NCI-H1105 (cell line): ENCODE data around the gene STT3B.
A peak's percentile ranks its signal among the peaks of the same experiment; 100 is the strongest.
"Not testable (repeated sequence)": the region's sequence is repeated elsewhere in the genome, so short reads cannot be mapped to it uniquely, and the experiment has no call there.

Experiments used
- DNase-seq: peaks from one replicate; lab custom pipeline; 2025; lab: John Stamatoyannopoulos, UW

The STT3B gene

GRCh38 chr3:31605333-31605732 lies 72.6 kb downstream of the STT3B start:
- DNase-seq: not testable (repeated sequence)

DNA sequence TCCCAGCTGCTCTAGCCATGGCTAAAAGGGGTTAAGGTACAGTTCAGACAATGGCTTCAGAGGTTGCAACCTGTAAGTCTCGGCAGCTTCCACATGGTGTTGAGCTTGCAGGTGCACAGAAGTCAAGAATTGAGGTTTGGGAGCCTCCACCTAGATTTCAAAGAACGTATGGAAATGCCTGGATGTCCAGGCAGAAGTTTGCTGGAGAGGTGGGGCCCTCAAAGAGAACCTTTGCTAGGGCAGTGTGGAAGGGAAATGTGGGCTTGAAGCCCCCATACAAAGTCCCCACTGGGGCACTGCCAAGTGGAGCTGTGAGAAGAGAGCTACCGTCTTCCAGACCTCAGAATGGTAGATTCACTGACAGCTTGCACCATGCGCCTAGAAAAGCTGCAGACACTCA lies 73.7 kb downstream of the STT3B start:
- DNase-seq: no peak

DNA sequence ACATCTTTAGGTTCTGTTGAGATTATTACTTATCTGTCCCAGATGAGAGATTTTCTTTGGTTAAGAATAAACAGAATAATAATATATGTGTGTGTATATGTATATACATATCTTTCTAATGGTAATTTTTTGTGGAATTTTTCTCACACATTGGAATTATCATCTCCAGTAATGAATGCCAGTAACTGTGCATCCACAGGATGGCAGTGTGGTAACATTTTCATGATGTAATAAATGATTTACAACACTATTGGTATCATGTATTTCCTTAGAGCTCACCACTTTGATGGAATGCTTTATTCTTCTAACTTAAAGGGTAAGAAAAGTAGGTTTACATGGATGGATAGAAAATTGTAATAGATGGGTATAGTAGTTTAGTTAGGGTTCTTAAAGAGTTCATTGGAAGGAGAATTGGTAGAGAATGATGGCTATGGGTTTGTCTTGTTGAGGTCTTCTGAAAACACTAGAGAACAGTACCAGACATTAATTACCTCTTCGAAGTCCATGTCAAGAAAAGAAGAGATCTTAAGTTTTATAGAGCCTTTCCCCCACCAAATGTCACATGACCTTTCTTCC lies 78.1 kb downstream of the STT3B start:
- no peak for DNase-seq

DNA sequence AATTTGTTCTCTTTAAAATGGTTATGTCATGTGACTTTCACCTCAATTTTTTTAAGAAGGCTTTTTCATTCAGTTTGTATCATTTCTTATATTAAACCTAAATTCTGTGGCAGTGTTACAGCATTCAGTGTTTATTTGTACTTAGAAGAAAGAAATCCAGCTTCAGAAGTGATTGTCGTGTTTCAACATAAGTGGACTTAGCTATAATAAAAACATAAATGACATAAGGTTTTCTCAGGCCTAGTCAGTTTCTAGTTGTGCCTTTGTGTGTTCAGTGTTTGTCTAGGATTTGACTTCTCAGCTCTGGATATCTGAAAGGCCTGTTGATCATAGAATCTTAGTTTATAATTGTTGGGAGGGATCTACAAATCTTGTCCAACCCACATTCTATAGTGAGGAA lies 80.5 kb downstream of the STT3B start:
- DNase-seq: no peak

GRCh38 chr3:31613654-31614053 lies 80.9 kb downstream of the STT3B start:
- no peak for DNase-seq

- DNase-seq: peak; percentile 6
Measured at GRCh38 chr3:31614162-31614921, 81.6 kb downstream of the STT3B start.

- DNase-seq: no peak
Measured at GRCh38 chr3:31615071-31615875, 82.5 kb downstream of the STT3B start.

DNA sequence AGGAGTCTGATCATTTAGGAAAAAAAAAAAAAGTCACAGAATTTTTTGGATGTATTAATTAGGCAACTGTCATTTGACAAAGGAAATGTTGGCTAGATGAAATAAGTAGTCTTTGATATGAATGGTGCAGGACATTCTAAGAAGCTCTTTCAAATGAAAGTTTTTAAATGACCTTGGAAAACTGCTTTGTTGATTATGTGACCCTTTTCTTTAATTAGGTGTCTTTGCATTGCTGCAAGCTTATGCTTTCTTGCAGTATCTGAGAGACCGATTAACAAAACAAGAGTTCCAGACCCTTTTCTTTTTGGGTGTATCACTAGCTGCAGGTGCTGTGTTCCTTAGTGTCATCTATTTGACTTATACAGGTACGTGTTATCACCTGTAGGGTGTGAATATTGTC lies 84.0 kb downstream of the STT3B start:
- DNase-seq: no peak

GRCh38 chr3:31620656-31621055 lies 87.9 kb downstream of the STT3B start:
- DNase-seq: no peak

- no peak for DNase-seq
Measured at GRCh38 chr3:31621314-31621713, 88.6 kb downstream of the STT3B start.

DNA sequence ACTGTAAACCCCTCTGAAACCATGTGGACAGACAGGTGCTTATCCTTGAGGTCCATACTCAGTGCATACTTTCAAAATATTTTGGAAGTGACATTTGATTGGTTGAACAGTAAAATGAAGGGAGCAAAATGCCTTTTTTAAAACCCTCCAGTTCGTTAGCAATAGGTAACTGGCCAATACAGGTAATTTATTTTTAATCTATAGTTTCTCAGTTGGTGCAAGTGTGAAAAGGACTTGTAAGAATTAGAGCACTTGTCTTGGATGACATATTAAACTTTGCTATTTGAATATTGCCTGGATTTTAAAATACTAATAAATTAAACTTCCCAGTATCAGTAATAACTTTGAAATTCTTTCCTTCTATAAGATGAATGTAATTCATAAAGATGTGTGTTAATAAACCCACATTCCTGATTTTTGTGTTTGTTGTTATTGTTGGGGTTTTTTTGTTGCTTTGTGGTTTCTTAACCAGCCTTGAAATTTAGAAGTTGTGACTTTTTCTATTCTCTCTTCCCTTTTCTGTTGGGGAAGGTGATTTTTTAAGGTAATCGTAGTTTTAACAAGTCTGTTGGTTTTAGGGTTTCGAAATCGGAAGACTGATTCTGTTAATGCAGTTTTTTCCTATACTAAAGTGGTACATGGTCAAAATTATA lies 90.0 kb downstream of the STT3B start:
- no peak for DNase-seq

DNA sequence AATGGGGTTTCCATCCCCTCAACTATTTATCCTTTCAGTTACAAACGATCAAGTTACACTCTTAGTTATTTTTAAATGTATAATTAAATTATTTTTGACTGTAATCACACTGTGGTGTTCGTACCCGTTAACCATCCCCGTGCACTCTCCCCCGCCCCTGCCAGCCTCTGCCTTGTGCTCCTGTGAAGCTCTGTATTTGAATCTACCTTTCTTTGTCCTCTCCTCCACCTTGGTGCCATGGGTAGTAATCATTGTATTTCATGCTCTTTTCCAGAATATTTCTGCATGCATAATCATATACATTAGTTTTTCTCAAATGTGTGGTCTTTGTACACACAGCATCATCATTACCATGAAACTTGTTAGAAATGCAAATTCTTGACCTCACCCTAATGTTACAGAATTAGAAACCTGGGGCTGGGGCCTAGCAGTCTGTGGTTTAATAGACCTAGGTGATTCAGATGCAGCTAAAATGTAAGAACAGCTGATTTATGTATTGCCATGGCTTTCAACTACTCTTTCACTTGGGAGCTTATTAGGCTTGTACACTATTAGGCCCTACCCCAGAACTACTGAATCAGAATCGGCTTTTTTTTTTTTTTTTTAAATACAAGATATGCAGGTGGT lies 91.5 kb downstream of the STT3B start:
- DNase-seq: no peak

DNA sequence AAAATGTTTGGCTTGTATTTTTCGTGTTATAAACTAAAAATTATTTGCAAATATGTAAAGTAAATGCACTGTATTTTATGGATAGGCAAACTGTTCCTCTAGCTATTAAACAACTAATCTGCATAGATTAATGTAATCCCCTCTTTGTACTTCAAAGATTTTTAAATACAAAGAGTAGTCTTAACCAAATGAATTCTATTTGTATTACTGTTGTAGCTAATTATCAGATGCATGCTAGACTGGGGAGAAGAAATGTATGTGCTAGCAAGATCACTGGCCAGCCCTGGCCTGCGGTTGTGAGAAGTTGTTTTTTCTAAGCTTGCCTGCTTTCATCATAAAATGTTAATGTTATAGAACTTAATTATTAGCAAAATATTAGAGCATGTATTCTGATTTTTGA lies 92.6 kb downstream of the STT3B start:
- no peak for DNase-seq

DNA sequence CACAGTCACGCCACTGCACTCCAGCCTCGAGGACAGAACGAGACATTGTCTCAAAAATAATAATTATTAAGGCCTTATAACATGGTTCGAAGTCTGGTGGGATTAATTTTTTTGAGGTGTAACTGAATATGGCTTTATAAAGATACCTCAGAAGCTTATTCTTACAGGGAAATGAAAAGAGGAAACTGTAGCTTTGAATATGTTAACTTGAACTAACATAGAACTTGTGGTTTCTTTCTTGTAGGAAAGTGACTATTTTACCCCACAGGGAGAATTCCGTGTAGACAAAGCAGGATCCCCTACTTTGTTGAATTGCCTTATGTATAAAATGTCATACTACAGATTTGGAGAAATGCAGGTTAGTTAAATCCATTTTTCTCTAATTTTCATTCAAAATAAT lies 96.3 kb downstream of the STT3B start:
- DNase-seq: no peak

DNA sequence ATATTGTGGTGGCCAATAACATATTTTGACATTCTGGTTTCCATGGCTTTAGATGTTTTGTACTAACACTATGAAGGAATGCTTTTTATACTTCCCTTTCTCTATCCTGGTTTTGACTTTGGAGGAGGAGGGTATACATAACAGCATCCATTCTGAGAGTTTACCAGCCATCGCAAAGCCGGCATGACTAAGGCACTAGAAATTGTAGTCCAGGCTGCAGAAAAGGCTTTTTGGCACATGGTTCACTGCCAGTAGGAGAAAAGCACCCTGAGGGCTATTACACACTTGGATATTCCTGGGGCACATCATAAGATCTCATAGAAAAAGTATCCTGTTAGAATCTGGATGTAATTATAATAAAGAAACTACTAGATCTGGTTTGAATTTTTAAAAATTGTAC lies 101.8 kb downstream of the STT3B start:
- DNase-seq: no peak

DNA sequence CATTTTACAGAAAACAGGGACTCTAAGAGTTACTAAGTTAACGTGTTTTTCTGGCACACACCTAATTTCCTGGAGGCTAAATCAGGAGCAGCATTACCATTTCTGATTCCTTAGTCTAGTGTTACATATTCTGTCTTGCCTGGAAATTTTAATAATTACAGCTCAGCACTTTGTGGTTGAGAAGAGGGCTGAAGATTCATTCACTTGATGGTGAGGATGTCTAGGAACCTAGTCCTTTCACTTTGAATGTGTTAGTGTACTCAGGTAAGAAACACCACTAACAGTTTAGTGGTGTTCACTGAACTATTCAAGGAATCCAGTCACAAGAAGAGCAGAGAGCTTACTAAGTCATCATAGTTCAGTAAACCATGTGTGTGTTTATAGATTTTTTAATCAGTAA lies 102.8 kb downstream of the STT3B start:
- no peak for DNase-seq

GRCh38 chr3:31636049-31636448 lies 103.3 kb downstream of the STT3B start:
- no peak for DNase-seq

DNA sequence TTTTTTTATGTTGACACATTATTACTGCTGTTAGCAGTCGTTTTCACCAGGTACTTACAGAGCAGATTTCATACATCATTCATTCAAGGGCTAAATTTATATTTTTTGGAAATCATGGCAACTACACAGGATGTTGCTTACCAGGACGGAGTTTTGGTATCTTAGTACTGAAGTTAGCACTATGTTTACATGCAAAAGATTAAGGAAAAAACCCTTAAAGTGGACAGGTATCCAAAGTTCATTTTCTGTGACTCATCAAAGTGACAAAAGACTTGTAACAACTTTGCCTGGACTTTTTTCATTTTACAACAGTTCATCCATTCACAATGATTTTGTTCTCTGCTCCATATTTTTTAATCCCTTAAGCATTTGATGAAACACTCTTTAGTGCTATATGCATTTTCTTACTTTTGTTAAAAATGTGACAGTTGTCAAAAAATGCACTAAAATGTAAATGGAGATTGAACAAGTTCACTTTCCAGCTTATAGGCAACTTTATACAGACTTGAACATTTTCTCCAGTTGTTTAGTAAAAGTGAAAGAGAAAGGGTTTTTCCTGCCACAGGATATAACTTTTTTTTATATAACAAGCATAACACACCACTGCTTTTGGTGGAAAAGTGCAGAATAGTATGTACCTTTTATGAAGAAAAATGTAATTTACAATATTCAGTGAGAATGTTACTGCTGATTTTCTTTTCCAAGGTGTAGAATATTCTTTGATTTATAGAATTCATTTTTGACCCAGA lies 104.1 kb downstream of the STT3B start:
- DNase-seq: no peak

DNA sequence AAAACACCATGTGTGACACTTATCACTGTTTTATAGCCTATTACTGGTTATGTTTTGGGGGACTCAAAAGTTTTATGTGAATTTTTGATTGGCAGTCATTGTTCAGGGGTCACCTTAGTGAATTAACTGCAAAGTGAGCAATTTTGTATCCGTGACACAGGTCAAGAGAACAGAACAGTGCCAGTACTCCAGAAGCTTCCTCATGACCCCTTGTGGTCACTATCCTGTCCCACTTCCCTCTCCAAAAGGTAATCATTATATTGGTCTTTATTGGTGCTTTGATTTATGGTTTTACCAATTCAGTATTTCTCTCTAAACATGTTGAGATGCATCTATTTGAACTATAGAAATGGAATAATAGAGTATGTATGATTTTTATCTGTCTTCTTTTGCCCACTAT lies 107.1 kb downstream of the STT3B start:
- no peak for DNase-seq

GRCh38 chr3:31645256-31645655 lies 112.5 kb downstream of the STT3B start:
- DNase-seq: no peak

DNA sequence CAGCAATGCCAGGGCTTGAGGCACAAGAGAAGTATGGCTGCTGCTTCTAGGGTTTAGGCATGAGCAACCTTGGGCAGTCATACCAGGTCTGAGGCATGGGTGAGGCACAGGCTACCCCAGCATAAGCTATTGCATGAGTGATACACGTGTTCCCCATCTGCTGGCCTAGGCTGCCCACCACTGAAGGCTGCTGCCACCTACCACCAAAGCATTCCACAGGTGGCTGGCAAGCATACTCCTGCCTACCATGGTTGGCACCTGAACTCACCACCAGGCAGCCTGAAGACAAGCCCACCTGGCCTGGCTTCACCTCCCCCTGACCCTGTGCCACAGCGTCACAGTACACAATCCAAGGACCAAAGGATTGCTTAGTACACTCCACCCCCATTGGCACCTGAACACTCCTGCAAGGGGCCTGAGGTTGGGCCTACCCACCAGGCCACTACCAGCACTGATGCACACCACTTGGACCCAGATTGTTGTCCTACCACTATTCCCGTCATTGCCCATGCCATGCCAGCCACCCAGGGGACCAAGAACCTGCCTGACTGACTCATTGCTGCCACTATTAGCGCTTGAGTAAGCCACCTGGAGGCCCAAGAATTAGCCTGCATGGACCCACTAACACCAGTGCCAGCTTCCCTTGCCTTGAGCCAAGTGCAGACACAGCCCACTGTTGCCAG lies 115.7 kb downstream of the STT3B start:
- no peak for DNase-seq
